GM18505 (cell line): ENCODE data around the gene RFPL1.

ENCODE experiments used
- ATAC-seq: cut with Tn5 transposase; IDR thresholded peaks from one replicate; pipeline ENCODE4 v1.9.1; 2021; ENCODE audit not compliant: unreplicated experiment
- POLR2A ChIP-seq: IDR thresholded peaks from 4 replicates; pipeline ENCODE4 v1.6.1; 2011; ENCODE audit warnings: borderline replicate concordance; ENCODE audit not compliant: insufficient read depth, insufficient read length; ENCODE audit errors: extremely low read depth

RFPL1 gene

DNA sequence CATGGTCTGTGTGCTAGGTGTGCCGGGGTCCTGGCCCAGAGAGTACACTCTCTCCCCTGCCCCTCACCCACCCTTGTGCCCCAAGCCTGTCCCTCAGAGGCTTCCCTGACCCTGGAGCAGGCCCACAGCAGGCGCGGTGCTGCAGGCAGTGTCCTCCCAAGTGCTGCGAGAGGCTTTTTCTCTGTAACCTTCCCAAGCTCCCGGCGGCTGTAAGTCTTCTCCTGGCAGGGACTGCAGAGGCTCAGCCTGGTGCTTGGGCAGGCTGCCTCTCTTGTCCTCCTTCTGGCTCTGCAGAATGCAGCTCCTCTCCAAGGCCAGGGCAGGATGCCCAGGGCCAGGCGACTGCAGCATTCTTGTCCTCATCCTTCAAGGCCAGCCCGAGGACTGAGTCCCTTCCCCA lies 15.9 kb downstream of the RFPL1 start:
- ATAC-seq, result no peak
- no peak for TF ChIP-seq POLR2A

- ATAC-seq, result no peak
- no peak for TF ChIP-seq POLR2A
Observed at GRCh38 chr22:29456211-29456671, 17.9 kb downstream of the RFPL1 start.

- no peak for ATAC-seq
- TF ChIP-seq POLR2A, result no peak
Observed at GRCh38 chr22:29457730-29458129, 19.3 kb downstream of the RFPL1 start.

GRCh38 chr22:29458551-29458950 lies 20.2 kb downstream of the RFPL1 start:
- no peak for ATAC-seq
- TF ChIP-seq POLR2A, result no peak

DNA sequence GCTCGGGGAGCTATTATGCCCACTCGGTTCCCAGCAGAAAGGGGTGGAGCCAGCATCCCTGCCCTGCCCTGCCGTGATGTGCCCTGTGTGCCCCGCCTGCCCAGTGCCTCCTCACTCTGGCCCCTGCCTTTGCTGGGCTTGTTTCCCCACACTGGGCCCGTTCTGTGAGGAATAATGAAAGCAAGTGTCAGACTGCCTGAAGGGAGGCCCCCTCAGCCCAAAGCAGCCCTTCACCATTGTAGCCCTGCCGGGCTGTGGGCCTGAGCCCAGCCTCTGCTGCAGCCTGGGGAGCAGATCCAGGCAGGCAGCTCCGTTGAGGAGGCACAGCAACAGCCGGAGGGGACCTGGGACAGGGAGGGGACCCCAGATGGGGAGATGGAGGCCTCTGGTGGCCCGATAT lies 21.4 kb downstream of the RFPL1 start:
- no peak for TF ChIP-seq POLR2A
- no peak for ATAC-seq

DNA sequence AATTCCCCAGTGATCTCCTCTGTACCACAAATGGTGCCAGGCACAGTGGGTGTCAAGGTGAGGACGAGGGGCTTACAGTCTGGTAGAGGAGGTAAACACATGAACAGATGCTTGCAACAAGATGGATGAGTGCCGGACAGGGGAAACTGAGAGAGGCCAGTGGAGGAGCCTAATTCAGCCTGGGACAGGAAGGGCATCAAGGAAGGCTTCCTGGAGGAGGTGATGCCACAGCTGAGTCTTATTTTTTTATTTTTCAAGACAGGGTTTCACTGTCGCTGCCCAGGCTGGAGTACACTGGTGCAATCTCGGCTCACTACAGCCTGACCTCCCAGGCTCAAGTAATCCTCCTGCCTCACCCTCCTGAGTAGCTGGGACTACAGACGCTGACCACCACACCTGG lies 22.9 kb downstream of the RFPL1 start:
- TF ChIP-seq POLR2A, result no peak
- no peak for ATAC-seq

- TF ChIP-seq POLR2A, result no peak
- no peak for ATAC-seq
Observed at GRCh38 chr22:29463629-29464028, 25.2 kb downstream of the RFPL1 start.

GRCh38 chr22:29464581-29464980 lies 26.2 kb downstream of the RFPL1 start:
- TF ChIP-seq POLR2A, result no peak

GRCh38 chr22:29469755-29470154 lies 31.4 kb downstream of the RFPL1 start:
- ATAC-seq, result no peak
- no peak for TF ChIP-seq POLR2A

More at GRCh38 chr22:29464581-29464980, 26.2 kb downstream of the RFPL1 start:
- no peak for ATAC-seq

- ATAC-seq, result no peak
- TF ChIP-seq POLR2A, result no peak
Observed at GRCh38 chr22:29470159-29470855, 31.9 kb downstream of the RFPL1 start.

DNA sequence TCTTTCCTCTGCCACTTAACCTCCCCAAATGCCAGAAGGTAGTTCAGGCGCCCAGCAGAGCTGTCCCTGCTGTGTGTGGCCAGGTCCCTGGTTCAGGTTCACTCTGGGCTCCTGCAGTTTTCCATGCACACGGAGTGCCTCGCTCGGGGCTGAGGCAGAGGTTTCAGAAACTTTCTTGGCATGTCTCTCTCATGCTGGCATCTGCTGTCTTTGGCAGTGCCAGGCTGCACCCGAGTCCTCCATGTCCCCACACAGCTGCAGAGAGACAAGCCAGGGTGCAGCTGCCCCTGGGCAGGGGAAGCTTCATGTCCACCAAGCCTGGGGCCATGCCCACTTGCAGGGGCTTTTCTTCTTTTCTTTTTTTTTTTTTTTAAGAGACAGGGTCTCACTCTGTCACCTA lies 34.6 kb downstream of the RFPL1 start:
- ATAC-seq, result no peak

DNA sequence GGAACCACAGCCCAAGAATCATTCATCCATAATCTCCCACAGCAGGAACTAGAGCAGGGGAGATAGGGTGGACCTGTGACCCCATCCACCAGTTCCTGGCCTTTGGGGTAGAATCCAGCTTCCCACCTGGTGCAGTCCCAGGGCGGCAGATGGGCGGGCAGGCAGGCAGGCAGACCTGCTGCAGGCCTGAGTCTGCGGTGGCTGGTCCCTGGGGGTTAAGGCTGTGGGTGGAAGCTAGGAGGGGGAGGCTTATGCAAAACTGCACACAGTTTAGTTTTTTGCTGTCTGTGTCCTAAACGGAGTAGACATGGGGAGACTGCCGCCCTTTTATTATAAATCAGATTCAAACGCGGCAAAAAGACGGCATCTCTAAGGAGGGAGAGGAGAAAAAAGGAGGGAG lies 37.2 kb downstream of the RFPL1 start:
- TF ChIP-seq POLR2A, result no peak
- no peak for ATAC-seq

More for the DNA sequence above, 34.6 kb downstream of the RFPL1 start:
- no peak for TF ChIP-seq POLR2A

GRCh38 chr22:29476116-29476515 lies 37.7 kb downstream of the RFPL1 start:
- TF ChIP-seq POLR2A, result no peak
- ATAC-seq, result no peak

DNA sequence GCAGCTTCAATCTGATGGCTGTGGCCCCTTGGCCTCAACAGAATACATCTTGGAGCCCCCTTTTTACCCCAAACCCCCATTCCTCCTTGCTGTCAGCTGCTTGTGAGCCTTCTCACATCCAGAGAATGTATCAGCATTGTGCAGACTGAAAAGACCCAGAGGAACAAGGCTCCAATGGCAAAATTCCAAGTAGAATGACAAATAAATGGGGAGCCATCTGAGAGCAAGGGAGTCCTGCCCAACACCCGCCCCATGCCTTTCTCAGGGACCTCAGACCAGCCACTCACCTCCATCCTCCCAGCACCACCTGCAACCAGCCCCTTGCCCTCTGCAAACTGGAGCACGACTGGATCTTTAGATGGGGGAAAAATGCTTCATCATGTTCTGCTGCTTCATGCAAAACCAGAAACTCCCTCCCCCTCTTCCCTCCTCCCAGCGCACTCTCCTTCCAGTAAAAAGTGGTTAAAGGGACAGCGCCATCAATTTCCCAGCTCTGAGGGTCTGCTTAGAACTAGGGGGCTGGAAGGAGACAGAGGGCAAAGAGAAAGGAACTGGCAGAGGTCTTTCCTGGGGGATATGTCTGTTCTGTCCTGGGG lies 39.4 kb downstream of the RFPL1 start:
- no peak for TF ChIP-seq POLR2A
- ATAC-seq, result no peak
